Liver (tissue), 3 donors: Measurements from ENCODE around the gene PLCD1.

Experiments
- FOXA1 ChIP-seq: IDR thresholded peaks from 2 replicates; pipeline ENCODE4 v1.6.1; 2016; ENCODE audit warnings: antibody characterized with exemption
- GABPA ChIP-seq, 2 donors: IDR thresholded peaks in 1 of 2; conservative IDR thresholded peaks in 1 of 2; 2 replicates each; pipeline ENCODE4 v1.6.1; 2016; ENCODE audit warnings: antibody characterized with exemption in 2 of 2, mild to moderate bottlenecking in 1 of 2, moderate library complexity in 1 of 2
- JUND ChIP-seq, 2 donors: IDR thresholded peaks; 2 replicates each; pipeline ENCODE4 v1.6.1; 2016; ENCODE audit warnings: antibody characterized with exemption in 2 of 2
- RAD21 ChIP-seq, 2 donors: IDR thresholded peaks; 2 replicates each; pipeline ENCODE4 v1.6.1; 2016; ENCODE audit warnings: antibody characterized with exemption in 2 of 2, mild to moderate bottlenecking in 2 of 2
- TAF1 ChIP-seq: conservative IDR thresholded peaks from 2 replicates; pipeline ENCODE4 v1.6.1; 2016; ENCODE audit warnings: antibody characterized with exemption, mild to moderate bottlenecking
- TF ChIP-seq, protein P1 (sequence below): fragments of 150-350 bp; IDR thresholded peaks from 2 replicates; pipeline ENCODE4 v1.5.1; 2017; ENCODE audit warnings: improper control_type of control experiment, low read depth, low read length; ENCODE audit not compliant: missing input control
- TF ChIP-seq, protein P2 (sequence below): IDR thresholded peaks from 2 replicates; pipeline ENCODE4 v1.6.1; 2016; ENCODE audit warnings: antibody characterized with exemption
- TF ChIP-seq, protein P3 (sequence below): IDR thresholded peaks from 2 replicates; pipeline ENCODE4 v1.6.1; 2016; ENCODE audit warnings: antibody characterized with exemption
- donor health status: healthy.
- donor health status: healthy.

DNA sequence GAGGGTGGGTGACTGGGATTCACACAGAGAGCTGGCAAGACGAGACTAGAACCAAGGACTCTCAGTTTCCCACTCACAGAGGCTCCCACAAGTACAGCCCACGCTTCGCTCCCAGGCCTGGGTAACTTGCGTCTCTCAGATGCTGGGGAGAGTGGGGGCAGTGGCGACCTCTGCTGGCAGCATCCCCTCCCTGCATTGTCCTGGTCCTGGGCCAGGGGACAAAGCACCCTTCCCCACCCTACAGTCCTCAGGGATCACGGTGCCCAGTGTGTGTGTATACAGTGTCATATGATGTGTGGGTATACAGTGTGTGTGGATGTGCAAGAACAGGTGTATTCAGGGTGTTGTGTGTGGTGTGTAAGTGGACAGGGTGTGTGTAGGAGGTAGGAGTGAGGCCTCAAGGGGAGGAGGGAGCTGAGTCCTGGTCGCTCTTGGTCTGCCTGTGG lies 26.0 kb downstream of the PLCD1 start:
- TF ChIP-seq, protein P1, sequence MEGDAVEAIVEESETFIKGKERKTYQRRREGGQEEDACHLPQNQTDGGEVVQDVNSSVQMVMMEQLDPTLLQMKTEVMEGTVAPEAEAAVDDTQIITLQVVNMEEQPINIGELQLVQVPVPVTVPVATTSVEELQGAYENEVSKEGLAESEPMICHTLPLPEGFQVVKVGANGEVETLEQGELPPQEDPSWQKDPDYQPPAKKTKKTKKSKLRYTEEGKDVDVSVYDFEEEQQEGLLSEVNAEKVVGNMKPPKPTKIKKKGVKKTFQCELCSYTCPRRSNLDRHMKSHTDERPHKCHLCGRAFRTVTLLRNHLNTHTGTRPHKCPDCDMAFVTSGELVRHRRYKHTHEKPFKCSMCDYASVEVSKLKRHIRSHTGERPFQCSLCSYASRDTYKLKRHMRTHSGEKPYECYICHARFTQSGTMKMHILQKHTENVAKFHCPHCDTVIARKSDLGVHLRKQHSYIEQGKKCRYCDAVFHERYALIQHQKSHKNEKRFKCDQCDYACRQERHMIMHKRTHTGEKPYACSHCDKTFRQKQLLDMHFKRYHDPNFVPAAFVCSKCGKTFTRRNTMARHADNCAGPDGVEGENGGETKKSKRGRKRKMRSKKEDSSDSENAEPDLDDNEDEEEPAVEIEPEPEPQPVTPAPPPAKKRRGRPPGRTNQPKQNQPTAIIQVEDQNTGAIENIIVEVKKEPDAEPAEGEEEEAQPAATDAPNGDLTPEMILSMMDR: peak; percentile 68
- TF ChIP-seq TAF1 (no peak), FOXA1 (no peak), JUND (IDR thresholded peaks at IDR 0.05) (no peak), RAD21 (IDR thresholded peaks at IDR 0.05) (peak; percentile 73 to 86), GABPA (IDR thresholded peaks at IDR 0.05 in 1 of 2, conservative IDR thresholded peaks at IDR 0.05 in 1 of 2) (no peak)
- TF ChIP-seq, protein P2, sequence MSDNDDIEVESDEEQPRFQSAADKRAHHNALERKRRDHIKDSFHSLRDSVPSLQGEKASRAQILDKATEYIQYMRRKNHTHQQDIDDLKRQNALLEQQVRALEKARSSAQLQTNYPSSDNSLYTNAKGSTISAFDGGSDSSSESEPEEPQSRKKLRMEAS: no peak
- TF ChIP-seq, protein P3, sequence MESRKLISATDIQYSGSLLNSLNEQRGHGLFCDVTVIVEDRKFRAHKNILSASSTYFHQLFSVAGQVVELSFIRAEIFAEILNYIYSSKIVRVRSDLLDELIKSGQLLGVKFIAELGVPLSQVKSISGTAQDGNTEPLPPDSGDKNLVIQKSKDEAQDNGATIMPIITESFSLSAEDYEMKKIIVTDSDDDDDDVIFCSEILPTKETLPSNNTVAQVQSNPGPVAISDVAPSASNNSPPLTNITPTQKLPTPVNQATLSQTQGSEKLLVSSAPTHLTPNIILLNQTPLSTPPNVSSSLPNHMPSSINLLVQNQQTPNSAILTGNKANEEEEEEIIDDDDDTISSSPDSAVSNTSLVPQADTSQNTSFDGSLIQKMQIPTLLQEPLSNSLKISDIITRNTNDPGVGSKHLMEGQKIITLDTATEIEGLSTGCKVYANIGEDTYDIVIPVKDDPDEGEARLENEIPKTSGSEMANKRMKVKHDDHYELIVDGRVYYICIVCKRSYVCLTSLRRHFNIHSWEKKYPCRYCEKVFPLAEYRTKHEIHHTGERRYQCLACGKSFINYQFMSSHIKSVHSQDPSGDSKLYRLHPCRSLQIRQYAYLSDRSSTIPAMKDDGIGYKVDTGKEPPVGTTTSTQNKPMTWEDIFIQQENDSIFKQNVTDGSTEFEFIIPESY: no peak
